T-cell (primary cell): ENCODE results near the gene RAB9B. TPM values are rescaled to one million over a fixed set of nuclear protein-coding genes. Genes with fewer than 3 reads are reported as not detected.
A peak's percentile ranks its signal among the peaks of the same experiment; 100 is the strongest.

Source experiments
- ATAC-seq, 4 experiments: fragments of 200-7000 bp in 3 of 4; fragments of 150-1000 bp in 1 of 4; cut with Tn5 transposase; replicated peaks in 1 of 4; 1 replicate in 3 of 4; 2 replicates in 1 of 4; pipeline ENCODE4 v1.10.0; 2021; ENCODE audit warnings: moderate library complexity in 3 of 4, mild to moderate bottlenecking in 2 of 4, moderate number of reproducible peaks in 1 of 4
- CTCF ChIA-PET, 2 donors: fragments of 300-600 bp; sonication (Branson Sonifier 250); formaldehyde crosslinking; loops; one replicate each; lab custom pipeline; 2022; ENCODE audit warnings: antibody characterized with exemption in 2 of 2; lab: Charles Lee
- POLR2A ChIA-PET, 2 donors: fragments of 300-600 bp; sonication (Branson Sonifier 250); formaldehyde crosslinking; loops; one replicate each; lab custom pipeline; 2022; ENCODE audit warnings: antibody characterized with exemption in 2 of 2; lab: Charles Lee
- DNase-seq, 35 experiments: peaks; one replicate each; pipeline versions ENCODE4 v3.0.0 to v3.0.0-alpha.2; 2013 to 2023
- H3K27ac ChIP-seq: one replicate; pipeline ENCODE4 v1.5.1; 2013; ENCODE audit warnings: low read length
- H3K27me3 ChIP-seq, 2 experiments: replicated peaks in 1 of 2; 1 replicate in 1 of 2; 2 replicates in 1 of 2; pipeline versions ENCODE4 v1.6.1 to v1.7.0; 2013; ENCODE audit warnings: low read length in 1 of 2, mixed read lengths in 1 of 2; ENCODE audit not compliant: control insufficient read depth in 2 of 2, insufficient read depth in 2 of 2; ENCODE audit errors: extremely low read depth in 1 of 2
- H3K36me3 ChIP-seq, 2 donors: 1 replicate in 1 of 2; 2 replicates in 1 of 2; pipeline versions ENCODE4 v1.6.1 to v1.7.0; 2013; ENCODE audit warnings: low read length in 1 of 2; ENCODE audit not compliant: control insufficient read depth in 2 of 2, insufficient read depth in 1 of 2; ENCODE audit errors: extremely low read depth in 1 of 2
- H3K4me1 ChIP-seq, 2 experiments: 1 replicate in 1 of 2; 2 replicates in 1 of 2; pipeline versions ENCODE4 v1.6.1 to v1.7.0; 2013; ENCODE audit warnings: low read length in 2 of 2, mixed read lengths in 1 of 2; ENCODE audit not compliant: insufficient read depth in 2 of 2, control insufficient read depth in 1 of 2; ENCODE audit errors: extremely low read depth in 1 of 2
- H3K4me3 ChIP-seq, 2 donors: 1 replicate in 1 of 2; 2 replicates in 1 of 2; pipeline versions ENCODE4 v1.5.1 to v1.7.0; 2013; ENCODE audit warnings: mild to moderate bottlenecking in 2 of 2, low read length in 1 of 2, moderate library complexity in 1 of 2; ENCODE audit not compliant: control insufficient read depth in 1 of 2; ENCODE audit errors: extremely low read depth in 1 of 2
- H3K9me3 ChIP-seq: 2 replicates; pipeline ENCODE4 v1.7.0; 2013
- H3K27ac Mint-ChIP-seq, 2 donors: one replicate each; pipeline ENCODE4 v1.8.0; 2020 to 2021; ENCODE audit warnings: mild to moderate bottlenecking in 2 of 2, mixed read lengths in 2 of 2
- H3K27me3 Mint-ChIP-seq, 2 donors: one replicate each; pipeline ENCODE4 v1.8.0; 2021 to 2022; ENCODE audit warnings: mixed read lengths in 2 of 2
- H3K36me3 Mint-ChIP-seq: one replicate; pipeline ENCODE4 v1.8.0; 2021; ENCODE audit warnings: mixed read lengths
- H3K4me1 Mint-ChIP-seq, 3 donors: one replicate each; pipeline ENCODE4 v1.8.0; 2020 to 2022; ENCODE audit warnings: mixed read lengths in 3 of 3, mild to moderate bottlenecking in 1 of 3
- H3K4me3 Mint-ChIP-seq, 3 donors: one replicate each; pipeline ENCODE4 v1.8.0; 2020 to 2022; ENCODE audit warnings: mild to moderate bottlenecking in 3 of 3, mixed read lengths in 3 of 3, moderate library complexity in 3 of 3
- H3K9me3 Mint-ChIP-seq, 3 donors: one replicate each; pipeline ENCODE4 v1.8.0; 2020 to 2022; ENCODE audit warnings: mixed read lengths in 3 of 3
- WGBS: methylation state at CpG from one replicate; pipeline ENCODE4 v1.1.5; 2013; ENCODE audit warnings: missing lambda C conversion rate; ENCODE audit not compliant: insufficient coverage; 5-methylcytosine and 5-hydroxymethylcytosine counted together
- total RNA-seq, 35 experiments: library from RNA in 6 of 35; stranded (reverse) in 6 of 35; fragments of 120-200 nt in 1 of 35; gene quantifications; one replicate each; pipeline versions ENCODE4 v1.2.1 to v1.2.4 and lab custom pipeline; 2013 to 2026

The RAB9B gene, protein sequence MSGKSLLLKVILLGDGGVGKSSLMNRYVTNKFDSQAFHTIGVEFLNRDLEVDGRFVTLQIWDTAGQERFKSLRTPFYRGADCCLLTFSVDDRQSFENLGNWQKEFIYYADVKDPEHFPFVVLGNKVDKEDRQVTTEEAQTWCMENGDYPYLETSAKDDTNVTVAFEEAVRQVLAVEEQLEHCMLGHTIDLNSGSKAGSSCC
- total RNA-seq (under 1 TPM; 0.15 to 0.41 (median 0.20) TPM), total RNA-seq (lab: John Stamatoyannopoulos, UW) (0.08 to 1.8 (median 0.57) reads per million in 29 experiments)
- total RNA-seq (2013), result 0.61 TPM

DNA sequence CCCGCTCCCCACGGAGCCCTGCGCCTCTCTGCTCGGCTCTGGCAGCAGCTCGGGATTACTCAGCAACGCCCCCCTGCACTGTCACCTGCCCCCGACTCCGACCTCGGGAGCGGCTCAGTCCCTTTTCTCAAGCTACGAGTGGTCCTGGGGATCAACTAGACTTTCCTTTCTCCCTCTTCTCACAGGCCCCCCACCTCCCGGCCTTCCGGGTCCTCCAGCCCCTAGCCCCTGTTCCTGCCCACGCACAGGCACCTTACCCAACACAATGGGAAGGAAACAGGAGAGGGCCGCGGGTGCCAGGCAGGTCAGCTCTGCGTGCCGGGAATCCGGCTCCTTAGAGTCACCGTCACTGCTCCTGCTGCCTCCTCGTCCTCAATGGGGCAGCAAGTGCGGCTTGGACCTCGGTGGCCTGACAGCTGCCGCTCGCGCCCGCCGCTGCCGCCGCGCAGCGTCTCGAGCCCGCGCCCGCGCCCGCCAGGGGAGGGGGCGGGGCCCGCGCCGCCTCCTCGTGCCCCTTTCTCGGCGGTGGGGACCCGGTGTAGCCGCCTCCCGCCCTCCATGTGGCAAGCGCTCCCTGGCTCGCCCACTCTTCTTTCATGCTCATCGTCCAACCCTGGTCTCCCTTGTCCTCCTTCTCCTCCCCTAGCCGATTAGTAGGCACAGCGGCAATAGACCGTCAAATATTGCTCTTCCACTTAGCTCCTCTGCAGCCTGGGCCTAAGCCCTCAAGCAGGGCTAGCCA, at the start of gene RAB9B:
RAB9B (minus strand) TSS at position 455 of the 742 bp plus-strand sequence. CDS start 6,473 bp downstream, outside the sequence.
- Histone ChIP-seq H3K27me3 (no peaks in the 10 kb centered on the region), H3K9me3 (no peaks in the 10 kb centered on the region), H3K4me1 (peaks cover 0 to 7% of the 10 kb centered on the region in 2 experiments), H3K4me3 (peak within 1 kb of the TSS; percentile 62 to 64), H3K36me3 (no peaks in the 10 kb centered on the region), H3K27ac (no peak within 1 kb of the TSS)
- H3K36me3 Mint-ChIP-seq, result no peaks in the 10 kb centered on the region
- DNase-seq, result peak in 30 of 35 experiments; percentile 0 to 66 (median 38)
- ChIA-PET POLR2A (no interaction called here), CTCF (interaction anchor here (0.6 to 1.4 kb wide), 3 partner anchors 13 to 22 kb away, joined by 3 to 5 read pairs (median 3); no protein-coding TSS in a partner anchor)
- H3K27me3 Mint-ChIP-seq, result peaks cover 4 to 37% of the 10 kb centered on the region in 2 donors
- H3K9me3 Mint-ChIP-seq, result no peaks in the 10 kb centered on the region
- peak; percentile 85 to 93 (median 90) for ATAC-seq
- H3K27ac Mint-ChIP-seq, result no peak within 1 kb of the TSS
- peaks cover 3 to 13% (median 3%) of the 10 kb centered on the region in 3 donors for H3K4me1 Mint-ChIP-seq
- 3% methylated on average over 40 of the region's 54 CpGs for WGBS
- H3K4me3 Mint-ChIP-seq, result peak within 1 kb of the TSS; percentile 79 to 88 (median 81)

GRCh38 chrX:103879339-103879738, 47.3 kb upstream of the RAB9B start:
- DNase-seq, result no peak
- H3K9me3 ChIP-seq, result no peaks in the 10 kb centered on the region
- 80% methylated on average over 1 of the region's 2 CpGs for WGBS
- H3K27me3 Mint-ChIP-seq, result peaks cover 0 to 4% of the 10 kb centered on the region in 2 donors
- no peaks in the 10 kb centered on the region for H3K36me3 Mint-ChIP-seq
- H3K4me1 ChIP-seq, result no peaks in the 10 kb centered on the region
- H3K9me3 Mint-ChIP-seq, result no peaks in the 10 kb centered on the region
- H3K27ac ChIP-seq, result no peak overlapping the region
- H3K27me3 ChIP-seq, result no peaks in the 10 kb centered on the region
- no peak overlapping the region for H3K27ac Mint-ChIP-seq
- H3K4me3 ChIP-seq, result no peak overlapping the region
- no peaks in the 10 kb centered on the region for H3K4me1 Mint-ChIP-seq
- no peaks in the 10 kb centered on the region for H3K36me3 ChIP-seq
- ChIA-PET POLR2A (no interaction called here), CTCF (no interaction called here)
- no peak for ATAC-seq
- no peak overlapping the region for H3K4me3 Mint-ChIP-seq

DNA sequence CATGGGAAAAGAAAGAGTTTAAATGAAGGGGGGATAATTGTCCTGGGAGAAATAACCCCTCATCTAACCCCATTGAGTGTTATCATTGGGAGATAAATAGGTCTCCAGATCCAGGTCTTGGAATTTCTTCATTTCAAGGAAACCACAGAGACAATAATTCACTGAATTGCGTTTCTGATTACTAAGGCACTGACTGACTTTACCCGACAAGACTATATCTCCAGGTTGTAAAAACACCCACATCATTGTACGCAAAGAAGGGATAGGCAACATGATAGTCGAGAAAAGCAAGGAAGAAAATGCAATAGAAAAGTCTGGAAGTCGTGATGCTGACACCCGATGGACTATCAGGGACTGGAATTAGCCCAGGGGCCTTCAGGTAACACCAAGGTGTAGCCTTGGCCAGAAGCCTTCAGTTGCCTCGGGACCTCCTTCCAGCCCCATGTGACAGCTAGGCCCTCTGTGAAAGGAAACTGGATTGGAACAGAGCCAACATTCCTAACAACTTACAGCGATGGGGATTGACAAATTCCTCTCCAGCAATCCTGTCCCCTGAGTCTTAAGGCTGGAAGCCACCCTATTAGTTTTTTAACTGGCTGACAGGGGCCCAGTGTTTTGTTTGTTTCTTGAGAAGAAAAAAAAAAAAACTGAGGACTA, 46.5 kb upstream of the RAB9B start:
- no peaks in the 10 kb centered on the region for H3K4me1 Mint-ChIP-seq
- H3K9me3 Mint-ChIP-seq, result no peaks in the 10 kb centered on the region
- H3K36me3 ChIP-seq, result no peaks in the 10 kb centered on the region
- DNase-seq (no peak), ATAC-seq (no peak)
- POLR2A ChIA-PET, result no interaction called here
- no peak overlapping the region for H3K4me3 ChIP-seq
- H3K27ac Mint-ChIP-seq, result no peak overlapping the region
- no peak overlapping the region for H3K4me3 Mint-ChIP-seq
- H3K9me3 ChIP-seq, result no peaks in the 10 kb centered on the region
- peaks cover 0 to 4% of the 10 kb centered on the region in 2 donors for H3K27me3 Mint-ChIP-seq
- H3K4me1 ChIP-seq, result no peaks in the 10 kb centered on the region
- H3K27me3 ChIP-seq, result no peaks in the 10 kb centered on the region
- H3K27ac ChIP-seq, result no peak overlapping the region
- CTCF ChIA-PET, result no interaction called here
- no peaks in the 10 kb centered on the region for H3K36me3 Mint-ChIP-seq
- WGBS, result 100% methylated on average over 1 of the region's 8 CpGs

DNA sequence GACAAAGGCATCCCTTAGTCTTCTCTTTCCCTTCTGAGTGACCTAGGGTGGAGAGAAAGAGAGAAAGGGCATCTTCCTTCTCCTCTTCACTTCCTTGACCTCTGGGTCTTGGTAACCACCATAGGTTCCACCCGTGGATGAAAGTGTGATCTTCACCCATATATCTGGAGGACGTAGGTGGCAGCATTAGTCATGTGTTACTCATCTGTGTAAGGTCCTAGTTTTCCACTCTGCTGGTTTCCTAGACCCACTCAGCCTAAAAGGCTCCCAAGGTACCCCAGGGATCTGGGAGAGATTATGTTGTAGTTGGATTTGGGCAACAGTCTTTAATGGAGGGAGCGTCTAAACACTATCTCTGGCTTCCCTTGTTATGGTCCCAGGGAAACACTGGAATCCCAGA, 45.5 kb upstream of the RAB9B start:
- Histone ChIP-seq H3K27me3 (no peaks in the 10 kb centered on the region), H3K36me3 (no peaks in the 10 kb centered on the region), H3K4me3 (no peak overlapping the region), H3K27ac (no peak overlapping the region), H3K9me3 (no peaks in the 10 kb centered on the region), H3K4me1 (no peaks in the 10 kb centered on the region)
- Mint-ChIP-seq H3K27ac (no peak overlapping the region), H3K27me3 (peaks cover 0 to 4% of the 10 kb centered on the region in 2 donors), H3K9me3 (no peaks in the 10 kb centered on the region), H3K36me3 (no peaks in the 10 kb centered on the region), H3K4me1 (no peaks in the 10 kb centered on the region), H3K4me3 (no peak overlapping the region)
- ATAC-seq (no peak), DNase-seq (no peak)
- ChIA-PET CTCF (no interaction called here), POLR2A (no interaction called here)
- WGBS, result no CpG with 5 or more reads among the region's 3 CpGs

DNA sequence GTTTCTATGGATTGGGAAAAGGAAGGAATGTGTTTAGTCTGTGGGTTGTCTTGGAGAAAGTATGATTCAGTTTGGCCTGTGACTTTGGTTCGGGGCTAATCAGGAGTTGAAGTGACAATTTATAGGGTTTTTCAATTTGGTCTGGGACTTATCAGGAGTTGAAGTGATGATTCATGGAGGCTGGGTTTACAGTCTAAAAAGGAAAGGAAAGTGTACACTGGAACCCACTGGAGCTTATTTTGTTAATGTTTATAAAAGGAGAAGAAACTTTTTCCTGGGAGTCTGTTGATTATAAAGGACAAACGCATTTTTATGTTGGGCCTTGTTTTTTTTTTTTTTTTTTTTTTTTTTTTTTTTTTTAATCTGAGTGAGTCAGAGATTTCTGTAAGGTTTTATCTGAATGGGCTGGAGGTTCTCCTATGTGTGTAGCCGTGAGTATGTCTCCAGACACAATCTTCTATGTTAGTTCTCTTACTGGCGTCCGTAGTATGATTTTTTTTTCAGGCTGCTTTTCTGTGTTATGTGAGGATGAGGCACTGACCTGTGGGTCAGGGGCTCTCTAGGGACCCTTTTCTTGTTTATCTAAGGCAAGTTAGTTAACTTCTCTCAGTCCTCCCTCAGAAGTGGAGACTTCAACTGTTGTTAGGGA, 33.0 kb upstream of the RAB9B start:
- H3K27me3 ChIP-seq, result no peaks in the 10 kb centered on the region
- no peak overlapping the region for H3K27ac ChIP-seq
- 67% methylated on average over 1 of the region's 5 CpGs for WGBS
- POLR2A ChIA-PET, result interaction anchor here in 1 of 2 donors (0.6 kb wide), 1 partner anchor 10 kb away, joined by 4 read pairs; no protein-coding TSS in a partner anchor
- H3K27me3 Mint-ChIP-seq, result peaks cover 0 to 2% of the 10 kb centered on the region in 2 donors
- H3K4me1 ChIP-seq, result no peaks in the 10 kb centered on the region
- H3K4me3 ChIP-seq, result no peak overlapping the region
- DNase-seq (no peak), ATAC-seq (no peak)
- H3K9me3 ChIP-seq, result no peaks in the 10 kb centered on the region
- H3K36me3 ChIP-seq, result no peaks in the 10 kb centered on the region
- no peaks in the 10 kb centered on the region for H3K4me1 Mint-ChIP-seq
- H3K4me3 Mint-ChIP-seq, result no peak overlapping the region
- no peaks in the 10 kb centered on the region for H3K36me3 Mint-ChIP-seq
- CTCF ChIA-PET, result no interaction called here
- no peaks in the 10 kb centered on the region for H3K9me3 Mint-ChIP-seq
- no peak overlapping the region for H3K27ac Mint-ChIP-seq

DNA sequence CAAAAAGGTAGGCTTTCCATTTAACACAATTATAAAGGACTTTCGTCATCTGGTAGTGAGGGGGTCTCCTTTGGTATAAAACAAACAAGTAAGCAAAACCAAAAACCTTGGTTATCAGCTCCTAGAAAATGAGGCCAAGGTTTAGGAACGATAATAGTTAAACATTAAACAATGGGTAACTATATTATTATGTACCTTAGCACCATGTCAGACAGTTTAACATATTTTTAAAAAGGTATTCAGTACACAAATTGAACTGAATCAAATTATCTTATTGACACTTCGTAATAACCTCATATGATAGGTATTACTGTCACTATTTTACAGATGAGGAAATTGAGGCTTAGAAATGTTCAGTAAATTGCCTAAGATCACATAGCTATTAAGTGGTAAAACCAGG, 32.1 kb upstream of the RAB9B start:
- peaks cover 0 to 3% of the 10 kb centered on the region in 2 donors for H3K27me3 Mint-ChIP-seq
- POLR2A ChIA-PET, result no interaction called here
- H3K27ac Mint-ChIP-seq, result no peak overlapping the region

More for the DNA sequence above, 32.1 kb upstream of the RAB9B start:
- CTCF ChIA-PET, result no interaction called here
- DNase-seq (no peak), ATAC-seq (no peak)
- Histone ChIP-seq H3K27ac (no peak overlapping the region), H3K4me3 (no peak overlapping the region), H3K4me1 (no peaks in the 10 kb centered on the region), H3K9me3 (no peaks in the 10 kb centered on the region), H3K27me3 (no peaks in the 10 kb centered on the region), H3K36me3 (no peaks in the 10 kb centered on the region)
- no peak overlapping the region for H3K4me3 Mint-ChIP-seq
- no peaks in the 10 kb centered on the region for H3K4me1 Mint-ChIP-seq
- H3K9me3 Mint-ChIP-seq, result no peaks in the 10 kb centered on the region
- WGBS, result no CpG with 5 or more reads among the region's 3 CpGs
- H3K36me3 Mint-ChIP-seq, result no peaks in the 10 kb centered on the region
